ENCODE results near the gene SLC25A26. TPM values are rescaled to one million over a fixed set of nuclear protein-coding genes. Genes with fewer than 3 reads are reported as not detected.

SLC25A26 gene
- total RNA-seq, 4 donors from 2014 or later, result 4.2 to 17.3 (median 12.2) TPM

DNA sequence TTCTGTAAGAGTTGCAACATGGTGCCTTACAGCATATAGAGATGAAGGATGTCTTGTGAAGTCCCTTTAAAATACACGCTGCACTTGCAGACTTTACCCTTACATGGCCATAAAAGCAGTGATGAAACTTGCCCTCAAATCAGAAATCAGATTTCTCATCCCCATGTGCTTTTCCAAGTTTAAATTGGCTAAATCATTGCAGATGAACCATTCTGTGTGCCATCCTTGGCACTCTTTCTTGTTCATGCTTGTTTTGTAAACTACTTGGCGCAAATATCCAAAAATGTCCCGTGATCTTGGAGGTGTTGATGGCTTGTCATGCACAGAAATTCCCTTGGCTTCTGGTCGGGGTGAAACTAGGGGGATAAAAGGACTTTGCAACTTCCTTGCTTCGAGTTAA is 144.3 kb downstream of the SLC25A26 start:
- Histone ChIP-seq H3K27me3 (no peaks in the 10 kb centered on the region), H3K36me3 (no peaks in the 10 kb centered on the region), H3K4me1 (no peaks in the 10 kb centered on the region), H3K9me3 (no peaks in the 10 kb centered on the region), H3K4me3 (no peak overlapping the region), H3K27ac (no peak overlapping the region)
- intact Hi-C loops (cut with DNase I; ENCODE audit: low total_unique reads) (no loop called here), in situ Hi-C loops (cut with MboI; ENCODE audit: low pct_ligation_motif_present in 1 of 4, low pct_unique_long_range_greater_than_20kb in 1 of 4, low sequenced_read_pairs in 3 of 4) (loop anchor here in 1 of 4 donors (10.0 kb wide), 1 partner anchor 90 kb away; no protein-coding TSS in a partner anchor)
- no peak for DNase-seq
- no peak for TF ChIP-seq POLR2A (IDR thresholded peaks at IDR 0.05)
- TF ChIP-seq CTCF (IDR thresholded peaks at IDR 0.05), result no peak
- no peak for TF ChIP-seq EP300 (IDR thresholded peaks at IDR 0.05; ENCODE audit: low read depth)
- TF ChIP-seq POLR2AphosphoS5 (IDR thresholded peaks at IDR 0.05), result no peak
- WGBS, 2 donors (ENCODE audit: low coverage in 1 of 2), result 78 to 84% methylated on average over 4 to 5 of the region's 5 CpGs

- intact Hi-C loops (cut with DNase I; ENCODE audit: low total_unique reads), result loop anchor here (2.0 kb wide), 1 partner anchor 64 kb away; no protein-coding TSS in a partner anchor
- DNase-seq, result no peak
- 95 to 97% methylated on average over 7 of the region's 7 CpGs for WGBS, 2 donors (ENCODE audit: low coverage in 1 of 2)
- H3K27me3 ChIP-seq, result no peaks in the 10 kb centered on the region
- in situ Hi-C loops (cut with MboI; ENCODE audit: low pct_ligation_motif_present in 1 of 4, low pct_unique_long_range_greater_than_20kb in 1 of 4, low sequenced_read_pairs in 3 of 4), result loop anchor here in 1 of 4 donors (10.0 kb wide), 1 partner anchor 92 kb away; no protein-coding TSS in a partner anchor
- H3K9me3 ChIP-seq, result no peaks in the 10 kb centered on the region
- no peak for TF ChIP-seq POLR2AphosphoS5 (IDR thresholded peaks at IDR 0.05)
- TF ChIP-seq CTCF (IDR thresholded peaks at IDR 0.05), result no peak
- no peak for TF ChIP-seq EP300 (IDR thresholded peaks at IDR 0.05; ENCODE audit: low read depth)
- no peak for TF ChIP-seq POLR2A (IDR thresholded peaks at IDR 0.05)
- no peaks in the 10 kb centered on the region for H3K36me3 ChIP-seq
- H3K4me3 ChIP-seq, result no peak overlapping the region
- H3K27ac ChIP-seq, result no peak overlapping the region
- H3K4me1 ChIP-seq, result no peaks in the 10 kb centered on the region
Observed at GRCh38 chr3:66366747-66367146, 145.9 kb downstream of the SLC25A26 start.

- no peak for TF ChIP-seq CTCF (IDR thresholded peaks at IDR 0.05)
- no peak for TF ChIP-seq POLR2AphosphoS5 (IDR thresholded peaks at IDR 0.05)
- no peak for DNase-seq
- Histone ChIP-seq H3K27me3 (no peaks in the 10 kb centered on the region), H3K4me1 (no peaks in the 10 kb centered on the region), H3K27ac (no peak overlapping the region), H3K4me3 (no peak overlapping the region), H3K36me3 (no peaks in the 10 kb centered on the region), H3K9me3 (no peaks in the 10 kb centered on the region)
- intact Hi-C loops (cut with DNase I; ENCODE audit: low total_unique reads) (loop anchor here (2.0 kb wide), 1 partner anchor 63 kb away; no protein-coding TSS in a partner anchor), in situ Hi-C loops (cut with MboI; ENCODE audit: low pct_ligation_motif_present in 1 of 4, low pct_unique_long_range_greater_than_20kb in 1 of 4, low sequenced_read_pairs in 3 of 4) (loop anchor here in 1 of 4 donors (10.0 kb wide), 1 partner anchor 93 kb away; no protein-coding TSS in a partner anchor)
- 79 to 91% methylated on average over 3 of the region's 3 CpGs for WGBS, 2 donors (ENCODE audit: low coverage in 1 of 2)
Observed at GRCh38 chr3:66367979-66368378, 147.2 kb downstream of the SLC25A26 start.

- WGBS, 2 donors (ENCODE audit: low coverage in 1 of 2), result 93 to 94% methylated on average over 6 to 7 of the region's 7 CpGs
- Histone ChIP-seq H3K9me3 (no peaks in the 10 kb centered on the region), H3K27ac (no peak overlapping the region), H3K27me3 (no peaks in the 10 kb centered on the region), H3K4me3 (no peak overlapping the region), H3K4me1 (no peaks in the 10 kb centered on the region), H3K36me3 (no peaks in the 10 kb centered on the region)
- intact Hi-C loops (cut with DNase I; ENCODE audit: low total_unique reads) (loop anchor here (10.0 kb wide), 1 partner anchor 85 kb away; no protein-coding TSS in a partner anchor), in situ Hi-C loops (cut with MboI; ENCODE audit: low pct_ligation_motif_present in 1 of 4, low pct_unique_long_range_greater_than_20kb in 1 of 4, low sequenced_read_pairs in 3 of 4) (no loop called here)
- TF ChIP-seq POLR2A (IDR thresholded peaks at IDR 0.05), result no peak
- TF ChIP-seq CTCF (IDR thresholded peaks at IDR 0.05), result no peak
- TF ChIP-seq EP300 (IDR thresholded peaks at IDR 0.05; ENCODE audit: low read depth), result no peak
- TF ChIP-seq POLR2AphosphoS5 (IDR thresholded peaks at IDR 0.05), result no peak
- no peak for DNase-seq
Observed at GRCh38 chr3:66370179-66370578, 149.4 kb downstream of the SLC25A26 start.

All from transverse colon (tissue), 4 donors.